WI38 (cell line): ENCODE data around the gene ITGAX.
"Not testable (repeated sequence)": the region's sequence is repeated elsewhere in the genome, so short reads cannot be mapped to it uniquely, and the experiment has no call there.

ENCODE experiments used
- H3K4me3 ChIP-seq: 2 replicates; pipeline ENCODE4 v1.5.1; 2011; ENCODE audit warnings: low read depth, mild to moderate bottlenecking, control low read depth, low read length
- CTCF ChIP-seq: IDR thresholded peaks from 2 replicates; pipeline ENCODE4 v1.5.1; 2012; ENCODE audit warnings: low read depth, mild to moderate bottlenecking, control low read depth, low read length

ITGAX gene

GRCh38 chr16:31354394-31355291 lies at the start of gene ITGAX:
ITGAX (plus strand) TSS chr16:31355176; CDS start chr16:31355255, 79 bp downstream.
- H3K4me3 ChIP-seq: no peak within 1 kb of the TSS

GRCh38 chr16:31305219-31305618 lies 49.8 kb upstream of the ITGAX start:
- no peak for TF ChIP-seq CTCF
- no peak overlapping the region for H3K4me3 ChIP-seq

More at GRCh38 chr16:31354394-31355291, at the start of gene ITGAX:
- no peak for TF ChIP-seq CTCF

- H3K4me3 ChIP-seq: not testable (repeated sequence)
Measured at GRCh38 chr16:31308381-31308780, 46.6 kb upstream of the ITGAX start.

GRCh38 chr16:31322500-31322899 lies 32.5 kb upstream of the ITGAX start:
- H3K4me3 ChIP-seq: no peak overlapping the region
- TF ChIP-seq CTCF: no peak

- no peak for TF ChIP-seq CTCF
- no peak overlapping the region for H3K4me3 ChIP-seq
Measured at GRCh38 chr16:31323959-31324629, 30.9 kb upstream of the ITGAX start.

- TF ChIP-seq CTCF: no peak
- H3K4me3 ChIP-seq: no peak overlapping the region
Measured at GRCh38 chr16:31325171-31325570, 29.8 kb upstream of the ITGAX start.

- H3K4me3 ChIP-seq: no peak overlapping the region
- no peak for TF ChIP-seq CTCF
Measured at GRCh38 chr16:31327646-31328225, 27.2 kb upstream of the ITGAX start.
